ENCODE data around the gene LYPD1.

Gene LYPD1

DNA sequence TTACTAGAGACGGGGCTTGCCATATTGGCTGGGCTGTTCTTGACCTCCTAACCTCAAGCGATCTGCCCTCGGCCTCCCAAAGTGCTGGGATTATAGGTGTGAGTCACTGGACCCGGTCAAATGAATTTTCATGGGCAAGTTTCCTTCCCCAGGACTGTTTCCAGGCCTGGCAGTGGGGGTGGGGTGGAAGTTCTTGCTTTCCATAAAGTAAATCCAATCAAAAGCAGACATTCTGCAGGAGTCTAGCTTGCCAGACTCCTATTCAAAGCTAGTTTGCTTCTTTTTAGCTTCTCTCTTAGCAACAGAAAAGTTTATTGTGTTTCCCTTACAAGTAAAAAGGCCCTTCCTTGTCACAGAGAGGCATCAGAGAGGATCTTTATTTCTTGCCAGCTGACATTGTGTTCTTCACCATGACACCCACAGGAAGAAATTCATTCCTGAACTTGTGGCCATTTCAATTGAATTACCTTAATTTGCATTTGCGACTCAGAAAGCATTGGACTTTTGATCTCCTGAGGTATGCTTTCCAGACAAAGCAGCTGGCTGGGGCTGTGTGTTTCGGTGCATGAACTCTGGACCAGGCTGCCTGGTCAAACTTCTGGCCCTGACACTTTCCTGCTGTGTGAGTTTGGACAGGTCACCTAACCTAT, 37.9 kb downstream of the LYPD1 start:
- no peak for DNase-seq

DNA sequence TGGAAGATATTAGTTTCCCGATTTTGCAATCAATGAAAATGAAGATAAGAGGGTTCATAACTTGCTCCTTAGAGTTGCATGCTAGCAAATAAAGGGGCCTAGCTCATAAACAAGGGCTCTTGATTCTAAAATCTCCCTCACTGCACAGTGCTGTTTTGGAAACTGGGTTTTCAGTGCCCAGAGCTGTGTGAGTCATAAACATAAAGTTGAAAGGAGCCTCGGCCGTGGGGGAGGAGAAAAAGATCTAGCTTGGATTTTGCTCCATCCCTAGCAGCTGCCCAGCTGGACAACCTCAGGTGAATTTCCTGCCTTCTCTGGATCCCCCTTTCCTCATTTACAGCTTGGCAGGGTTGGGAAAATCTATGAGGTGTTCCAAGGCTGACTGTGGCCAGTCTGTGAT, 42.5 kb downstream of the LYPD1 start:
- DNase-seq = no peak

DNA sequence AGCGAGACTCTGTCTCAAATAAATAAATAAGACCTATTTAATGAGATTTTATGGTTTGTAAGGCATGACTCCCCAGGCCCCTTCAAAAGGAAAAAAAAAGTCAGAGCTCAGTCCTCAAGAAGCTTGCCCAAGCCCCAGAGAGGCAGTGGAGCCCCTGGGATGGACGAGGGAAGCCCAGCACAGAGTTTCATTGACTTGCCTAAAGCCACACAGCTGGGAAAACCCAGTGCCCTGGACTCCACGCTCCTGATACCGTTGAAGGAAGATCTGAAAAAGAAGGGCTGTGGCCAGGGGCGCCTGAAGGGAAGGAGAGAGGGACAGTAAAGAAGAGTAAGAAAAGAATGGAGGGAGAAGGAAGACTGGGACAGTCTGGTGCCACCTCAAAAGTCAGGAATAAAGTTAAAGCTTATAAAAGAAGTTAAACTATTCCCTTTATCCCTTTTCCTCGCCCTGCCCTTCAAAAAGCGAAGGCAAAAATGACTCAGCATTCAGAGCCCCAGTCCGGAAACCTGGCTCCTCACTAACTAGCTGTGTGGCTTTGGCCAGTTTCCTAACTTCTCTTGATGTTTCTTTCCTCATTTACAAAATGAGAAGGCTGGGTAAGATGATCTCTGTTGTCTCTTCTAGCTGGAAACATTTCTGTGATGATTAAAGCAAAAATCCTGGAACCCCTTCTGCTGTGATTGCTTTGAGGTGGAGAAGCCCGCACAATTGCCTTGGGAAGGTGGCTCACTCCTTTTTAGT, 46.7 kb downstream of the LYPD1 start:
- DNase-seq = no peak

DNA sequence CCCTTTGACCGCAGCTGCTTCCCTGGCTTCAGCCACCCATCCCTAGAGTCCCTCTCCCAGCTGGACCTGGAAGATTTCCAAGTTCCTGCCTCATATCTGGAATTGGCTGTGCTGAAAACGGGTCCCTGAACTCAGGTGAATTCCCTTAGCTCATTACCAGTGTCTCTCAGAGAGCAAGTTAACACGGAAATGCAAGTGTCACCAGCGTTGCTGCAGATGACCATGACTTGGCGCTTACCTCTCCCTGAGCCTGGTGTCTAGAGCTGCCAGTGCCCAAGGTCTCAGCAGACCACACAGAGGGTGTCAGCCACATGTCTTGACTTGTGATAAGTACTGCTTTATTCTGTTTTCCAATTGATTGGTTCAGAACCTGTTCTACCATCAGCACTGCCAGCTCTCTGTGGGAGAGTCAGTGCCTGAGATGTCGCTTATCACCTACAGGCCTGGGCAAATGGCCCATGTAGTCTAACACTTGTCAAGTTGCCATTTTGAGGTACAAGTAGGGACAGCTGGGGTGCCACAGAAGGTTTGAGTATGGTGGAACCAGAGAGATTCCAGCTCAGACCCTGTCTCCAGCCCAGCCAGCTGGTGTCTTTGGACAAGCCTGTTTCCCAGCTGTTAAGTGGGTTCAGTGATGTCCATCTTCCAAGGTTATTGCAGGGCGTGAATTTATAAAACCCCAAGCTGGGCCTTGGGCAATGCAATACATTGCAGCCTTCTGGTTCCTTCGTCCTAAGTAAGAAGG, 48.7 kb downstream of the LYPD1 start:
- no peak for DNase-seq

DNA sequence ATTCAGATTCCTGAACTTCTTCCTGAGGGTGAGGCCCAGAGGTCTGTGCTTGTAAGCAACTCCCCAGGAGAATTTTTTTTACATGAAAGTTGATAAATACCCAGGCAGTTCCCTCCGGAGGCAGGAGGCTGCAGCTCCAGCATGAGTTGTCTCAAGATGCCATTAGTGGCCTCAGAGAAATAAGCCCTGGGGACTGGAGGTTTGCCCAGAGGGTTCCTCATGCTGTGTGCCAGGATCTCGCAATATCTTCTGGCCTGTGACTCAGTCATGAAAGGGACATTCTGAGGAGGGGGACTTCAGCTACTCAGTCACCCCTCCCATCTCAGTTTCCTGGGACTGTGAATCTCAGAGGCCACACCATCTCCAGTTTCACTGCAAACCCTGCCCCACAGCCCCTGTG, 49.9 kb downstream of the LYPD1 start:
- no peak for DNase-seq

DNA sequence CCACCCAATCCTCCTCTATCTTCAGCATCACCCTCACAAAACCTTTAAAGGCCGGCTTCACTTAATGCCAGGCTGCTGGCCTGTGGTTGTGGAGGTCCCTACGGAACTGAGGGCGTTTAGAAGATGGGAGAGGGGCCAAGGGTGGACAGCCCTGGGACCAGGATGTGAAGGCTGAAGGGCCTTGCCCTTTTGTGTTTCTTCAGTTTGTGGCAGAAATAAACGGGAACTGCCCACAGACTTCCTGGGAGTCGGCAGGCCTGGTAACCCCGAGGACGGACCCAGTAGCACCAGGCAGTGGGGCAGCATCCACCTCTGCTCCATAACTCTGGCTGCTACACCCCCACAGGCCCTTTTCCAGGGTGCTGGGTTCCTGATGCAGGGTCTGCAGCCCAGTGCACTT, 51.3 kb downstream of the LYPD1 start:
- DNase-seq = no peak

DNA sequence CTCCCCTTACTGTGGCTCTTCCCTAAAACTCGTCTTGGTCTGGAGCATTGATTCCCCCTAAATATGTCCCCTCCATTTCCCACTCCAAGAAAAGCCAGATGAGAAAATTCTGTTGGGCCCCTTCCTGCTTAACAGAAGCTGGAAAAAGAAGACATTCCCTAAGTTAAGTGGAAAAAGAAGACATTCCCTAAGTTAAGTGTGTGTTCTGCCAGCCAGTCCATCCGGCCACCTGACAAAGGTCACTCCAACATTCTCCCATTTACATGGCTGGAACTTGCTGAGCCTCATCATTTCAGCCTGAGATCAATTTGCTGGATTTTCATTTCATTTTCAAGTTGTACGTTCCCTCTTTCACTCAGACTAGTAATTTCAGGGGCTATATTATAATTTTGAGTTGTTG, 52.0 kb downstream of the LYPD1 start:
- no peak for DNase-seq

DNA sequence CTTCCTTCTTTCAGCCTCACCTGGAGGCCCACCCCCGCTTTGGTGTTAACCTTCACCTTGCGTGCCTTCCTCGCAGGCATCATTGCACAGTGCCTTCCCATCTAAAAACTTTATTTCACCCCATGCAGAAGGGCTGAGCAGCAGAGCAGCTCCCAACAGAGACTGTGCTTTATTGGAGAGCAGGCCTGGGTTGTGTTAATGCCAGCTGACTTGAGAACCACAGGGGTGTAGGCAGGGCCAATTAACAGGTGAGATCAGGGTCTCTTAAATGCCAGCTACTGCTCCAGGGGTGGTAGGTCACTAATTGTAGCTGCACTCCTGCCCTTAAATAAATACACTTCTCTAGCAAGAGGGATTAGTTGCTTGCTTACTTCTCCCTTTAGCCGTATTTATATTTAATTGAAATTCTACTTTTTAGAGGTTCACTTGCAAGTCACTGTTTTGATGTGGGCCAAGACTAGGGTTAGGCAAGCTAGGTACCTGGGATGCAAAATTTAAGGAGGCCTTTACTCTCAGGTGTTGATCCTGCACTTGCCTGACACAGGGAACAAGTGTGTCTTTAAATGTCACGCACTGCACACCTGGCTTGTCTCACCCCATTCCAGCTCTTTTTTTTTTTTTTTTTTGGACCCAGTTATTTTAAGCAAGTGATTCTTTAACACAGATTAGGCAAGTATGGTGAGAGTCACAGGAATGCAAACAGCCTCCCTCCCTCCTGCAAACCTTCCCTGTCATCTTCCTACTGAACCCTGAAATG, 54.5 kb downstream of the LYPD1 start:
- DNase-seq = no peak

DNA sequence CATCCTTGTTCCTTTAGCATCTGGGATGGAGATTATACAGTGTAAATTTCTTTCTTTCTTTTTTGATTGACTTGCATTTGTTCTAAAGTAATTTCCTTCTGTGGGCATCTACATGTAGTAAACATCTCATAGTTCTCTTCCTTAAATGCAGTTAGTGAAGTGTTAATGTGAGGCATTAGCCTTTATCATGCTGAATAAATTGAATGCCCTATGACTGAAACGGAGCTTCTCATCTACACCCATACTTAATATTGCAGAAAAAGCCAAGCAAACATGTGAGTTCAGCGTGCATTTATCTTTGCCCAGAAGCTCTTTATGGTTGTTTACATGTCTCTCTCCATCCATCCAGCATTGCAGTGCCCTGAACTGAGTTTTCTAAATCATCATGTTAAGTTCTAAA, 58.3 kb downstream of the LYPD1 start:
- no peak for DNase-seq

DNA sequence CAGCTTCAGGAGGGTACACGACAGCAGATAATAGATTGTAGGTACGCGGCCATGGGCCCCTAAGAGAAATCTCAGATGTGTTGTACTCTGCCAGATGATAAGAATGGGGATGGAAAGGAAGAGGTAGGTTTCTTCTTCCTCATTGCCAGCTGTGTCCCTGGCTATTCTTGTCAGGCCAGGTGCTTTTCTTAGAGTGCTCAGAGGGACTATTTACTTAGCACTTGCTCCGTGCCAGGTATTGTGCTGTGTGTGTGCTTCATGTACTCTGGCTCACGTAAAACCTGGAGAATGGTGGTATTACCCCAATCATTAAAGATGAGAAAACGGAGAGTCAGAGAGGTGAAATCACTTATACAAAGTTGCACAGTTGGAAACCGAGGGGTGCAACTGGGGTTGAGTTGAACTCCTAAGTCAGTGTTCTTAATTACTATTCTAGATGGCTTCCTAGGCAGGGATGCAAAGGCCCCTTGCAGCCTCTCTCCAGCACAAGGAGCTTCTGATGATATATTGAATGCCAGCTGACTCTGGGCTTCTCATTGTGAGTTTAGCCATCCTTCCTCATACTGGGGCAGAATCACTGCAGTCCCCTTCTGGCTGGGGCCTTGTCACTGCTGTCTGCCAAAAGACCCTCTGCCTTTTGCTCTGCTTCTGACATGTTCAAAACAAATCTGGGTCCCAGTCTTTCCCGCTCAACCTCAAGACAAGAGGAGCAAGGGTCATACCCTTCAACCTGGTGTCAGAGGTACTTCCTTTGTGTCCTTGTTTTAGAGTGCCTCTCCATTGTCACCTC, 60.7 kb downstream of the LYPD1 start:
- peak; percentile 9 for DNase-seq

DNA sequence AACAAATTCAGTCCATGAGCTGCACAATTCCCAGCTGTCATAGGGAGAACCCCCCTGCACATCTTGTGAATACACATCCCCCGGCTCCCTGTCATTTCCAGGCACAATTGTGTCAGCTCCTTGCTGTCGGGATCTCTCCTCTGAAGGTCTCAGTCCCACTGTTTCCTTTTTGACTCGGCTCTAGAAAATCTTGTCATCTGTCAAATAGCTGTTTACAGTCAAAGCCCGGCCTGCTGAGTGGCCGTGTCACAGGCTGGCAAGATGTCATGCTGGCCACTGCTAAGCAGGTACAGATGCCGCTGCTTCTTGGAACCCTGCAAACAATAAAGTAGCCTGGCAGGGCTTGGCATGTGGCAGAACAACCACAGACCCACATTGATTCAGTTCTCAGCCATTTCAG, 61.7 kb downstream of the LYPD1 start:
- DNase-seq = no peak

DNA sequence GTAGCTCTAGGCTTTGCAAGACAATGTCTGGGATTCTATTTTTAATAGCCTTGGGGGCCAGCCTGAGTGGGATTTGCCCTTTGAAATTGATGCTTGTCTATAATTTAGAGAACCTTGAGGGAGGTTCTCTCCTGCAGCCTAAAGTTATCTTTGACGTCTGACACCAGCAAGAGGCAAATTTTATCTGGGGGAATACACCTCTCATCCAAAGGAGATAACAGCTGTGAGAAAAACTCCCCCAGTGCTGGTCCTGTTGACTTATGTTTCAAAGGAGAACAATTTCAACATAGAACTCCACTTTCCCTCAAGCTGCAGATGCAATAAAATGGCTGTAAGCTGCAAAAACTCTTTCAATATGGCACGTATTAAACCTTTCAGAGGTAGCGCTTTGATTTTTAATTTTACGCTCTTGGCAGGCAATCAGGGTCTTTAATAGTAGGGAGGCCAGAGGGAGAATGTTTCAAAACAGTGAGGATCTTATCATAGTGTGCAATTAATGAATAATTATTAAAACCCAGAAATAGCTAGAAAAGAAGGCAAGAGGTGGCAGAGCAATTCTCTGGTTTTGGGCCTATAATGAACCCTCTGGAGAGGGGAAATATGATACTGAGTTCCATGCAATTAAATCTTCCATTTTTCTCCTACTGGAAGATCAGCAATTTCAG, 62.4 kb downstream of the LYPD1 start:
- DNase-seq = no peak

DNA sequence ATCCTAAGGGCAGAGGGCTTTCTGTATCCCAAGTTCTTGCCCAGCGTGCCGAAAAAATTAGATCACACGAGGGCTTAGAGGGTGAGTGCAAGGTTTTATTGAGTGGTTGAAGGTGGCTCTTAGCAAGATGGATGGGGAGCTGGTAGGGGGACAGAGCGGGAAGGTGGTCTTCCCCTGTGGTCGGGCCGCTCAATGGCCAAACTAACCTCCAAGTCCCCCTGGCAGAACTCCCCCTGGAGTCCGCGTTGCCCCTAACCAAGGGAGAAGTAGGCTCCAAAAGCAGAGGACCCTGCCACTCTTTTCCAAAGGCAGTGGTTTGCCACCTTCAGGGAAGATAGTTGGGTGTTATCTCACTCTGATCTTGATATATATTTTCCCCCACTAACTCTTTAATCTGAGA, 63.4 kb downstream of the LYPD1 start:
- no peak for DNase-seq

DNA sequence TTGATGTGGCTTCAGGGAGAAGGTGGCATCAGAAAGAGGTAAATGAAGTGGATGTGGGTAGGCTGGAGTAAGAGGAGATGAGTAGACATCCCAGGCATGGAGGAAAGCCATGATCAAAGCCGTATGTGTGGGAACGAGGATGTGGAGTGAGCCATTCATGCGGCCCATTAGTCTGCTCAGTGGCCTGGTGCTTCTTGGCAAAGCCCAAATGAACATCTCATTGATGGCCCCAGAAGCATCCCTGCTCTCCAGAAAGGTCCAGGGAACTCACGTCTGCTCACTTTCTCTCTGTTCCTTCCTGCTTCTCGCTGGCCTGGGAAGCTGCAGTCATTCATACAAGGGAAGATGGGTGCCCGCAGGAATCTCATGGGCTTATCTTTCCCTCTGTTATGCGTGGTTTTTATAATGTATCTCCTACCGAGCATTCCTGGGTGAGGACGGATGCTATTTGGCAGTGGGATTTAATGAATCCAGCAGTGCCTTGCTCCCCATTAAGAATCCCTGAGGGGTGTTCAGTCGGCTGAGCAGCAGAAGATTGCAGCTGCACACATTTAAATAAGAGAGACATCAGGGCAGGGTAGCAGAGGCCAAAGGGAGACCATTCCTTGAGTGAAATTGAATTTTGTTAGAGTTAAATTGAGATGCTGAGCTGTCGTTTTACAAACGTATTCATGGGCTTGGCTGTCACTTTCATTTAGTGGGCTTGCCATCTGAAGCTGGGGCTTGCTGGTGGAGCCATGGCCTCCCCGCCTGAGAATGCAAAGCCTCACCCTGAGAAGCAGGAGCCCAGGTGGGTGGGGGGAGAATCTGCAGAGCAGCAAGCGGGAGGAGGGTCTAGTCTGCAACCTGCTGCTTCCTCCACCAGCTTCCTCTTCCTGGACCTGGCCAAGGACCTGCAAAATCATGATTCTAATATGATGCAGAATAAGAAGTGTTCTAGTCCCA, 64.5 kb downstream of the LYPD1 start:
- DNase-seq = no peak

DNA sequence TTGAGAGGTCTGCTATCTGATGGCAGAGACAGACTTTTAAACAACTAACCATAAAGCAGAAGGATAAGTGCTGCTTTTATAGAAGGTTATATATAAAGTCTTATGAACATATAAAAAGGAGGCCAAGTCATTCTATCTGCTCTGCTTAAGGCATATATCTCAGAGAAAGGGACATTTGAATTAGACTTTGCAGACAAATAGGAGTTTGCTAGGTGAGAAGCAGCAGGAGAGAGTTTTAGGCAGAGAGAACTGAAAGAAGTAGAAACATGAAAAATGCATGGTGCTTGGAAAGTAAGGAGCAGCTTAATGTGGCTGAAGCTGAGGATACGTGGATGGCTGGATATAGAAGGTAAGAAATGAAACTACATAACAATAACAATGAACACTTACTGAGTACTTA, 65.4 kb downstream of the LYPD1 start:
- no peak for DNase-seq

DNA sequence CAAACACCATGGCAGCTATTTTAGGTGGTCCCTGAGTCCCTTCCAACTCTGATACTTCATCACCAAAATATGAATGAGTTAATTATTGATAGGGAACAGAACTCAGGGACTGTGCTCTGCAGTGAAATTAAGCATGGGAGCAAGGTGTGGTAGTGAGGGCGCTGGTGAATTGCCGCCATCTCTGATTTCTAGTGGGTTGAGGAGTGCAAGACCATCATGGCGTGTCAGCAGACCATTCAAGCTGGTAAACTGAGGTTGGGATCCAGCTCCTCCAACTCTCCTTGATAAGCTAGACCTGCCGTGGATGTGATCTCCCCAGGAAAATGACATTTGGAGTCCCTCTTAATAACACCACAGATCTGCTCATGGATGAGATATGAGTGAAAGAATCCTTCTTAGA, 70.4 kb downstream of the LYPD1 start:
- no peak for DNase-seq

DNA sequence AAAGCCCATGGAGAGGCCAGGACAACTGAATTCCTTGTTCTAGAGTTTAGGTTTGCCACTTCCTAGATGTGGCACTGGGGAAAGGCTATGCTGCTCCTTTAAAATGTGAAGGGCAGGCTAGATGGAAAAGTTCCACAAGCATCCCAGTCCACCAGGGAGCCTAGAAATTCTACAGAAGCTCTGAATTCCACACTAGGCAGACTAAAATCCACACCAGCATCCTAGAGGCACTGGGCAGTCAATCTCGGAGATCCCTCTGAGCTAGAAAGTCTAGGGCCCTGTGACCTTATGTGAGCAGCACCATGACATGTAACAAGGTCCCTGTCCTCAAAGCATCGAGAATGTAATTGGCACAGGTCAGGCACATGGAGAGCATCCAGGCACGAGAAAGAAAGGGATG, 71.5 kb downstream of the LYPD1 start:
- no peak for DNase-seq

DNA sequence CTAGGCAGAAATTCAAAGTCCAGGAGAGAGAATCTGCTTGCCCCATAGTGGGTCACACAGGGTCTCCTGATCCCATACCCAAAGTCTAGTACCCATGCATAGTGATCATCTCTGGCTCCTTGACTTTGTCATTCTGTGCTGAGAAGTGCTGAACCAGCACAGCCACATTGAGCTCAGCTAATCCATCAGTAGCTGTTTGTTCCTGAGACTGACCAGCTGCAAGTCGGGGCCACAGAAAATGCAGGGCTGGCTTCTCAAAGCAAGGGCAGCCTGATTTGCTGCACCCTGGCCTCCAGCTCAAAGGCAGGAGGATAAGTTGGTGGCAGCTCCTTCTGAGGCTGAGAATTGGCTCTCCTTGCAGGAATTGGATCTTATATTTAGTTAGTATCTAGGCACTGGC, 72.2 kb downstream of the LYPD1 start:
- DNase-seq = no peak

DNA sequence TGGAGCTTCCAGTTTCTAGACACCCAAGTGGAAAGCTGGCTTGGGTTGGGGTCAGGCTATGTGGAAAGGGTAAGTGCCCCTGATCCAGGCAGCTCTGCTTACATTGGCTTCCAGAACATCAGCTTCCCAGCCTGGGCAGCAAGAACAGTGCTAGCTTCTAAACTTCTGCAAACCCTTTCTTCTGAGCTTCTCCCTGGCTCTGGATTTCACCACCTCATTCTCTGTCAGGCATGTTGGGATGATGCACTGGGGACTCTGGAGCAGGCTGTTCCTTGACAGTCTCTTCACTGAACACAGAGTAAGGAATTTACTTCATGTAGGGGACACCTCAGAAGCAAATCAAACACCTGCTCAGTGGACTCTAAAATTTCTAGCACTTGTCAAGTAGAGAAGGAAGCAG, 72.8 kb downstream of the LYPD1 start:
- no peak for DNase-seq

DNA sequence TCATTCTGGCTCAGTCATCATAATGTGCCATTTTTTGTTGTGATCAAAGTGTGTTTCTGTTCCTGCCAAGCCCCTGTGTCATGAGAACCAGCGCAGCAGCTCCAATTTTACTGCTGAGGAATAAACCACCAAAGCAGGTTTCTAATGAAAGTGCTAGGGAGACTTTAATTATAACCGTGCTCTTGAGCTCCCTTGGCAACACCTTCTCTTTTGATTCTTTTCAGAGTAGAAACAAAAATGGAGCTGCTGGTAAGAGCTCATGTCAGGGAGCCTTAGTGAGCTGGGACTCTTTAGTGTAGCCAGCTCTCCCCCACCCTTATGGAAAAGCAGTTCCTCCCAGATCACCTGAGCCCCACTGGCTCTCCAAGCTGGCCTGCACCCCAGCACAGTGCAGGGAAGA, 74.3 kb downstream of the LYPD1 start:
- DNase-seq = no peak

DNA sequence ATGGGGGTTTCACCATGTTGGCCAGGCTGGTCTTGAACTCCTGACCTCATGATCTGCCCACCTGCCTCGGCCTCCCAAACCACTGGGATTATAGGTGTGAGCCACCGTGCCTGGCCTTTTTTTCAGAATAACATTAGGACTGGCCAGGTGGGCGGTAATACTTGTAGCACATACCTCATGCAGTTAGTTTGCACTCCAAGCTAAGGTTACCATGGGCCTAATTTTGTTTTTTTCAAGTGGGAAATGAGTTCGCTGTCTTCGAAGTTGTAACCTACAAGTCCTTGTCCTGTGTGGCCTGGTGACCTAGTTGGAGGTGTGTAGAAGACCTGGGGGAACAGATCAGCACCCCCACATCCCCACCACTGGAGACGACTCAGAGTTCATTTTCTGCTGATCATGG, 74.8 kb downstream of the LYPD1 start:
- DNase-seq = no peak
